WTC11 (cell line): ENCODE measurements around the gene CD6. TPM values are rescaled to one million over a fixed set of nuclear protein-coding genes. Genes with fewer than 3 reads are reported as not detected.

ENCODE experiments used
- ATAC-seq: fragments of 200-7000 bp; cut with Tn5 transposase; 2 replicates; pipeline ENCODE4 v1.10.0; 2021; ENCODE audit warnings: mild to moderate bottlenecking, moderate library complexity
- CTCF ChIA-PET: fragments of 300-600 bp; sonication (Branson Sonifier 250); formaldehyde crosslinking; loops from one replicate; lab custom pipeline; 2021; ENCODE audit warnings: antibody characterized with exemption; lab: Charles Lee
- POLR2A ChIA-PET: fragments of 350-600 bp; sonication (Branson Sonifier 250); formaldehyde crosslinking; loops from one replicate; lab custom pipeline; 2021; ENCODE audit warnings: antibody characterized with exemption; lab: Charles Lee
- DNase-seq: peaks from one replicate; pipeline ENCODE4 v3.0.0; 2021; ENCODE audit warnings: low spot score
- H3K27ac Mint-ChIP-seq: 2 replicates; pipeline ENCODE4 v1.8.0; 2021; ENCODE audit warnings: mixed read lengths
- H3K27me3 Mint-ChIP-seq: 2 replicates; pipeline ENCODE4 v1.8.0; 2021; ENCODE audit warnings: low read depth, mild to moderate bottlenecking, moderate library complexity, mixed read lengths
- H3K36me3 Mint-ChIP-seq: 2 replicates; pipeline ENCODE4 v1.8.0; 2021; ENCODE audit warnings: mixed read lengths
- H3K4me1 Mint-ChIP-seq: 2 replicates; pipeline ENCODE4 v1.8.0; 2022; ENCODE audit warnings: mixed read lengths
- H3K4me3 Mint-ChIP-seq: 2 replicates; pipeline ENCODE4 v1.8.0; 2021; ENCODE audit warnings: mild to moderate bottlenecking, moderate library complexity, mixed read lengths
- H3K9me3 Mint-ChIP-seq: 2 replicates; pipeline ENCODE4 v1.8.0; 2021; ENCODE audit warnings: mixed read lengths
- ATF1 ChIP-seq: sonication (generic); formaldehyde crosslinking; IDR thresholded peaks from 2 replicates; pipeline ENCODE4 v1.8.1; 2023; ENCODE audit warnings: mild to moderate bottlenecking, moderate library complexity, missing genetic modification reagents
- ATF3 ChIP-seq: sonication (generic); formaldehyde crosslinking; conservative IDR thresholded peaks from 2 replicates; pipeline ENCODE4 v1.8.1; 2022; ENCODE audit warnings: mild to moderate bottlenecking, missing genetic modification reagents
- CBFB ChIP-seq: sonication (generic); formaldehyde crosslinking; IDR thresholded peaks from 2 replicates; pipeline ENCODE4 v1.8.1; 2022; ENCODE audit warnings: mild to moderate bottlenecking, low read depth, missing genetic modification reagents
- EMX1 ChIP-seq: fragments of 250-450 bp; sonication (Bioruptor Pico); IDR thresholded peaks from 2 replicates; pipeline ENCODE4 v1.8.0; 2021; ENCODE audit warnings: mild to moderate bottlenecking
- ERG ChIP-seq: fragments of 250-450 bp; sonication (Bioruptor Pico); IDR thresholded peaks from 2 replicates; pipeline ENCODE4 v1.8.0; 2021; ENCODE audit warnings: mild to moderate bottlenecking
- ETV6 ChIP-seq: sonication (generic); formaldehyde crosslinking; IDR thresholded peaks from 2 replicates; pipeline ENCODE4 v1.8.1; 2022; ENCODE audit warnings: mild to moderate bottlenecking, missing genetic modification reagents
- IRF2 ChIP-seq: sonication (generic); formaldehyde crosslinking; IDR thresholded peaks from 2 replicates; pipeline ENCODE4 v1.8.0; 2022; ENCODE audit warnings: low read depth, missing genetic modification reagents, borderline replicate concordance
- JAZF1 ChIP-seq: fragments of 250-450 bp; sonication (Bioruptor Pico); IDR thresholded peaks from 2 replicates; pipeline ENCODE4 v1.9.0; 2021; ENCODE audit warnings: moderate library complexity, mild to moderate bottlenecking, inconsistent platforms
- JUN ChIP-seq: sonication (generic); formaldehyde crosslinking; IDR thresholded peaks from 2 replicates; pipeline ENCODE4 v1.8.0; 2023; ENCODE audit warnings: mild to moderate bottlenecking, missing genetic modification reagents
- KAT7 ChIP-seq: sonication (generic); formaldehyde crosslinking; IDR thresholded peaks from 2 replicates; pipeline ENCODE4 v1.8.1; 2023; ENCODE audit warnings: missing genetic modification reagents, mild to moderate bottlenecking, borderline replicate concordance
- MAX ChIP-seq: sonication (generic); formaldehyde crosslinking; IDR thresholded peaks from 2 replicates; pipeline ENCODE4 v1.8.0; 2022; ENCODE audit warnings: mild to moderate bottlenecking, missing genetic modification reagents
- MLX ChIP-seq: sonication (generic); formaldehyde crosslinking; IDR thresholded peaks from 2 replicates; pipeline ENCODE4 v1.8.1; 2023; ENCODE audit warnings: mild to moderate bottlenecking, missing genetic modification reagents, moderate library complexity
- NR2C2 ChIP-seq: sonication (generic); formaldehyde crosslinking; IDR thresholded peaks from 2 replicates; pipeline ENCODE4 v1.8.0; 2022; ENCODE audit warnings: mild to moderate bottlenecking, missing genetic modification reagents
- NR3C1 ChIP-seq: sonication (generic); formaldehyde crosslinking; conservative IDR thresholded peaks from 2 replicates; pipeline ENCODE4 v1.8.1; 2023; ENCODE audit warnings: low read depth, mild to moderate bottlenecking, missing genetic modification reagents
- PREB ChIP-seq: sonication (generic); formaldehyde crosslinking; IDR thresholded peaks from 2 replicates; pipeline ENCODE4 v1.8.1; 2022; ENCODE audit warnings: mild to moderate bottlenecking, missing genetic modification reagents, moderate library complexity, borderline replicate concordance
- PRRX2 ChIP-seq: fragments of 250-450 bp; sonication (Bioruptor Pico); IDR thresholded peaks from 2 replicates; pipeline ENCODE4 v1.8.0; 2021; ENCODE audit warnings: mild to moderate bottlenecking
- TEAD1 ChIP-seq: sonication (generic); formaldehyde crosslinking; IDR thresholded peaks from 2 replicates; pipeline ENCODE4 v1.8.0; 2022; ENCODE audit warnings: mild to moderate bottlenecking, missing genetic modification reagents
- ZMAT4 ChIP-seq: fragments of 250-450 bp; sonication (Bioruptor Pico); IDR thresholded peaks from 2 replicates; pipeline ENCODE4 v1.9.0; 2021; ENCODE audit warnings: mild to moderate bottlenecking
- ZNF532 ChIP-seq: fragments of 250-450 bp; sonication (Bioruptor Pico); IDR thresholded peaks from 2 replicates; pipeline ENCODE4 v1.9.0; 2021; ENCODE audit warnings: mild to moderate bottlenecking, borderline replicate concordance
- ZSCAN18 ChIP-seq: fragments of 250-450 bp; sonication (Bioruptor Pico); IDR thresholded peaks from 2 replicates; pipeline ENCODE4 v2.1.2; 2022; ENCODE audit warnings: mild to moderate bottlenecking, moderate library complexity
- total RNA-seq: library from RNA; stranded (reverse); gene quantifications from 3 replicates; pipeline ENCODE4 v1.2.3, GENCODE V29; 2021

CD6 gene
- total RNA-seq, 1 experiment from 2014 or later: 1.0 TPM

- Mint-ChIP-seq H3K36me3 (peaks cover 9% of the 10 kb centered on the region), H3K4me3 (no peak overlapping the region)
- CTCF ChIA-PET: interaction anchor here (1.0 kb wide), 1 partner anchor 36 kb away, joined by 3 read pairs; no protein-coding TSS in a partner anchor
- POLR2A ChIA-PET: no interaction called here
- no peak for TF ChIP-seq IRF2
- no peak for TF ChIP-seq KAT7
- no peak for TF ChIP-seq TEAD1 (CRISPR knock-in tag)
- TF ChIP-seq PREB (CRISPR knock-in tag): no peak
- TF ChIP-seq, all 79 proteins: peak for 0
- Mint-ChIP-seq H3K27me3 (no peaks in the 10 kb centered on the region), H3K4me1 (no peaks in the 10 kb centered on the region), H3K27ac (peak overlapping the region; percentile 65), H3K9me3 (no peaks in the 10 kb centered on the region)
- ATAC-seq: no peak
- no peak for DNase-seq
Observed at GRCh38 chr11:60935676-60936442, 35.6 kb upstream of the CD6 start.

- no peak for DNase-seq
- H3K4me1 Mint-ChIP-seq: no peaks in the 10 kb centered on the region
- POLR2A ChIA-PET: interaction anchor here (0.6 kb wide), 1 partner anchor 68 kb away, joined by 4 read pairs; no protein-coding TSS in a partner anchor
Observed at GRCh38 chr11:60936467-60937143, 34.9 kb upstream of the CD6 start.

GRCh38 chr11:60937144-60937527, 34.3 kb upstream of the CD6 start:
- no peak overlapping the region for H3K4me3 Mint-ChIP-seq
- CTCF ChIA-PET: interaction anchor here (1.0 kb wide), 1 partner anchor 38 kb away, joined by 3 read pairs; no protein-coding TSS in a partner anchor
- no peak overlapping the region for H3K27ac Mint-ChIP-seq
- H3K4me1 Mint-ChIP-seq: no peaks in the 10 kb centered on the region
- no peaks in the 10 kb centered on the region for H3K9me3 Mint-ChIP-seq
- POLR2A ChIA-PET: interaction anchor here (0.6 kb wide), 1 partner anchor 69 kb away, joined by 4 read pairs; no protein-coding TSS in a partner anchor
- ATAC-seq: no peak
- DNase-seq: no peak
- H3K27me3 Mint-ChIP-seq: no peaks in the 10 kb centered on the region
- peaks cover 6% of the 10 kb centered on the region for H3K36me3 Mint-ChIP-seq
- TF ChIP-seq ZNF532 (CRISPR knock-in tag): no peak
- no peak for TF ChIP-seq NR2C2 (CRISPR knock-in tag)
- no peak for TF ChIP-seq ETV6 (CRISPR knock-in tag)
- no peak for TF ChIP-seq ERG (CRISPR knock-in tag)
- no peak for TF ChIP-seq PRRX2
- no peak for TF ChIP-seq CBFB (CRISPR knock-in tag)

More at GRCh38 chr11:60936467-60937143, 34.9 kb upstream of the CD6 start:
- TF ChIP-seq MAX (CRISPR knock-in tag): no peak
- no peak for TF ChIP-seq JAZF1
- no peak for TF ChIP-seq JUN (CRISPR knock-in tag)
- no peak for TF ChIP-seq EMX1 (CRISPR knock-in tag)
- TF ChIP-seq ATF3 (CRISPR knock-in tag): no peak
- TF ChIP-seq ATF1: no peak
- no peak for TF ChIP-seq NR3C1 (CRISPR knock-in tag)
- no peak for TF ChIP-seq MLX (CRISPR knock-in tag)
- TF ChIP-seq ZSCAN18 (CRISPR knock-in tag): no peak
- TF ChIP-seq ZMAT4 (CRISPR knock-in tag): no peak
- H3K4me3 Mint-ChIP-seq: no peak overlapping the region
- ATAC-seq: no peak
- no peak overlapping the region for H3K27ac Mint-ChIP-seq
- CTCF ChIA-PET: interaction anchor here (1.0 kb wide), 1 partner anchor 37 kb away, joined by 3 read pairs; no protein-coding TSS in a partner anchor
- peaks cover 8% of the 10 kb centered on the region for H3K36me3 Mint-ChIP-seq
- H3K27me3 Mint-ChIP-seq: no peaks in the 10 kb centered on the region
- no peaks in the 10 kb centered on the region for H3K9me3 Mint-ChIP-seq
